Transverse colon (tissue), 4 donors: ENCODE results near the gene GMEB1. TPM values are rescaled to one million over a fixed set of nuclear protein-coding genes. Genes with fewer than 3 reads are reported as not detected.

Source experiments
- DNase-seq: peaks from one replicate; pipeline ENCODE4 v3.0.0-alpha.2; 2019
- H3K27ac ChIP-seq, 4 donors: fragments of 200-600 bp; sonication (generic); 2 replicates each; pipeline ENCODE4 v1.5.1; 2016 to 2018; ENCODE audit warnings: inconsistent platforms in 4 of 4
- H3K27me3 ChIP-seq: fragments of 200-600 bp; sonication (generic); 2 replicates; pipeline ENCODE4 v1.5.1; 2017; ENCODE audit warnings: inconsistent platforms
- H3K36me3 ChIP-seq, 4 donors: fragments of 200-600 bp; sonication (generic); 2 replicates each; pipeline ENCODE4 v1.5.1; 2017 to 2019; ENCODE audit warnings: inconsistent platforms in 4 of 4
- H3K4me1 ChIP-seq, 4 donors: fragments of 200-600 bp; sonication (generic); 2 replicates each; pipeline ENCODE4 v1.5.1; 2017 to 2020; ENCODE audit warnings: inconsistent platforms in 4 of 4
- H3K4me3 ChIP-seq, 4 donors: fragments of 200-600 bp; sonication (generic); 1 replicate in 1 of 4; 2 replicates in 3 of 4; pipeline versions ENCODE4 v1.5.1 to v1.6.1; 2017 to 2019; ENCODE audit warnings: inconsistent platforms in 4 of 4
- H3K9me3 ChIP-seq, 2 donors: fragments of 200-600 bp; sonication (generic); 2 replicates each; pipeline ENCODE4 v1.5.1; 2017 to 2019; ENCODE audit warnings: inconsistent platforms in 2 of 2
- CTCF ChIP-seq, 5 experiments: fragments of 200-600 bp in 3 of 5; fragments of 450-650 bp in 2 of 5; sonication (generic) in 3 of 5; IDR thresholded peaks; 1 replicate in 2 of 5; 2 replicates in 3 of 5; pipeline ENCODE4 v1.5.1; 2016 to 2017; ENCODE audit warnings: antibody characterized with exemption in 5 of 5, inconsistent platforms in 3 of 5, mild to moderate bottlenecking in 2 of 5, moderate library complexity in 1 of 5
- EP300 ChIP-seq: sonication (generic); formaldehyde crosslinking; IDR thresholded peaks from one replicate; pipeline ENCODE4 v1.6.1; 2017; ENCODE audit warnings: antibody characterized with exemption, low read depth
- POLR2A ChIP-seq: fragments of 450-650 bp; IDR thresholded peaks from one replicate; pipeline ENCODE4 v1.6.1; 2016; ENCODE audit warnings: antibody characterized with exemption, mild to moderate bottlenecking, moderate library complexity
- POLR2AphosphoS5 ChIP-seq, 3 donors: sonication (generic); formaldehyde crosslinking; IDR thresholded peaks; one replicate each; pipeline ENCODE4 v1.6.1; 2016; ENCODE audit warnings: antibody characterized with exemption in 3 of 3
- WGBS, 2 donors: methylation state at CpG; one replicate each; pipeline ENCODE4 v1.1.5; 2018; ENCODE audit warnings: low coverage in 1 of 2; 5-methylcytosine and 5-hydroxymethylcytosine counted together
- in situ Hi-C, 4 donors: fragments of 200-750 bp; cut with MboI; loops; one replicate each; pipeline versions ENCODE4 v1.15.0 to v1.15.1; 2017; ENCODE audit warnings: low sequenced_read_pairs in 3 of 4, low pct_ligation_motif_present in 1 of 4, low pct_unique_long_range_greater_than_20kb in 1 of 4
- intact Hi-C: fragments of 100-400 bp; cut with DNase I; formaldehyde crosslinking; loops from one replicate; pipeline ENCODE4 v1.15.1; 2023; ENCODE audit warnings: low total_unique reads
- total RNA-seq, 4 donors: library from RNA; depleted of rRNA; stranded (reverse); fragments of >200 nt; gene quantifications; one replicate each; pipeline ENCODE4 v1.1.0, GENCODE V29; 2016

Gene GMEB1
- total RNA-seq, 4 donors from 2014 or later, result 4.4 to 10.4 (median 7.2) TPM

- TF ChIP-seq CTCF (IDR thresholded peaks at IDR 0.05) (no peak), EP300 (no peak), POLR2AphosphoS5 (IDR thresholded peaks at IDR 0.05) (no peak), POLR2A (no peak)
- in situ Hi-C loops, result no loop called here
- Histone ChIP-seq H3K36me3 (peaks cover 0 to 21% (median 8%) of the 10 kb centered on the region in 4 donors), H3K4me1 (no peaks in the 10 kb centered on the region), H3K27me3 (no peaks in the 10 kb centered on the region), H3K4me3 (no peak overlapping the region), H3K9me3 (no peaks in the 10 kb centered on the region), H3K27ac (no peak overlapping the region)
- intact Hi-C loops, result no loop called here
- DNase-seq, result no peak
- WGBS, 2 donors, result 60 to 100% methylated on average over 1 to 2 of the region's 2 CpGs
Observed at GRCh38 chr1:28716336-28716735, 47.8 kb downstream of the GMEB1 start.

GRCh38 chr1:28718166-28718565 lies 49.6 kb downstream of the GMEB1 start:
- intact Hi-C loops (no loop called here), in situ Hi-C loops (no loop called here)
- Histone ChIP-seq H3K36me3 (peaks cover 0 to 13% (median 5%) of the 10 kb centered on the region in 4 donors), H3K27me3 (no peaks in the 10 kb centered on the region), H3K4me1 (no peaks in the 10 kb centered on the region), H3K27ac (no peak overlapping the region), H3K9me3 (no peaks in the 10 kb centered on the region), H3K4me3 (no peak overlapping the region)
- 100% methylated on average over 1 of the region's 1 CpG; no CpG with 5 or more reads in 1 of the 2 donors for WGBS, 2 donors
- TF ChIP-seq EP300 (no peak), POLR2AphosphoS5 (IDR thresholded peaks at IDR 0.05) (no peak), CTCF (IDR thresholded peaks at IDR 0.05) (no peak), POLR2A (no peak)
- DNase-seq, result no peak

- in situ Hi-C loops (no loop called here), intact Hi-C loops (no loop called here)
- DNase-seq, result no peak
- H3K9me3 ChIP-seq, result no peaks in the 10 kb centered on the region
- H3K27ac ChIP-seq, result no peak overlapping the region
- TF ChIP-seq POLR2A (no peak), EP300 (no peak), CTCF (IDR thresholded peaks at IDR 0.05) (no peak), POLR2AphosphoS5 (IDR thresholded peaks at IDR 0.05) (no peak)
- H3K27me3 ChIP-seq, result no peaks in the 10 kb centered on the region
- H3K4me1 ChIP-seq, result no peaks in the 10 kb centered on the region
- peaks cover 0 to 13% (median 4%) of the 10 kb centered on the region in 4 donors for H3K36me3 ChIP-seq
- 83 to 90% methylated on average over 2 to 4 of the region's 4 CpGs for WGBS, 2 donors
- H3K4me3 ChIP-seq, result no peak overlapping the region
Observed at GRCh38 chr1:28718586-28719331, 50.2 kb downstream of the GMEB1 start.

GRCh38 chr1:28719332-28719619 lies 50.7 kb downstream of the GMEB1 start:
- Histone ChIP-seq H3K27me3 (no peaks in the 10 kb centered on the region), H3K27ac (no peak overlapping the region), H3K4me3 (no peak overlapping the region), H3K4me1 (no peaks in the 10 kb centered on the region), H3K36me3 (peaks cover 0 to 7% (median 1%) of the 10 kb centered on the region in 4 donors), H3K9me3 (no peaks in the 10 kb centered on the region)
- in situ Hi-C loops (no loop called here), intact Hi-C loops (no loop called here)
- no peak for DNase-seq
- TF ChIP-seq POLR2A (no peak), CTCF (IDR thresholded peaks at IDR 0.05) (no peak), EP300 (no peak), POLR2AphosphoS5 (IDR thresholded peaks at IDR 0.05) (no peak)
